ENCODE data around the gene MOSPD2. TPM values are rescaled to one million over a fixed set of nuclear protein-coding genes. Genes with fewer than 3 reads are reported as not detected.

MOSPD2 gene
- total and polyA plus RNA-seq, 2 of the 8 experiments (the other 6 are each of a cell fraction or from before 2014, with no cell fraction given) = 4.5 to 12.1 TPM

DNA sequence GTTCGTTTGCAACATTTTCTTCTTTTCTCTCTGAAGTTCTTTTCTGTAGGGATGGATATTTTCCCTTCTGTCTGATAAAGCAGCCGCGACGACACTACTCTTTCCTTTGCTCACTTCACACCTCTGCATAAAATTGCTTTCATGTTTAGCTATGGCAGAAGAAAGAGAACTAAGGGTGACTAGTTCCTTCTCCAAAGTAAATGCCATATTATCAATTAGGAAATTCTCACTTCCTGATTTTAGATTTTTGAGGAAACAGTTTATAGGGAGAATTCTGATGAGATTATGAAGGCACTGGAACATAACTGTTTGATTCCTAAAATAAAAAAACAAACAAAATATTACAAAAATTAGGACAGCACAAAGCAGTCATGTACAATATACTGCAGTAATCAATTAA, 29.6 kb upstream of the MOSPD2 start:
- no peak overlapping the region for H2AFZ ChIP-seq (ENCODE audit: low read length)
- no peak overlapping the region for H3K18ac ChIP-seq (ENCODE audit: extremely low read depth, low read length)
- H3K27me3 ChIP-seq (replicated peaks in 1 of 4; ENCODE audit: control insufficient read depth in 3 of 4, extremely low read depth in 1 of 4, insufficient read depth in 3 of 4, low read length in 3 of 4) = no peaks in the 10 kb centered on the region
- ChIA-PET POLR2A (ENCODE audit: partially characterized antibody) (no interaction called here), CTCF (ENCODE audit: partially characterized antibody) (no interaction called here)
- H3K4ac ChIP-seq (replicated peaks; ENCODE audit: insufficient read length, low read depth, low read length) = no peak overlapping the region
- H3K9ac ChIP-seq (replicated peaks in 1 of 4; ENCODE audit: extremely low read depth in 1 of 4, low read depth in 3 of 4, low read length in 3 of 4) = no peak overlapping the region
- peaks cover 0 to 14% (median under 1%) of the 10 kb centered on the region in 4 experiments; a peak in 3 of 8 replicates for H3K36me3 ChIP-seq (ENCODE audit: control insufficient read depth in 2 of 4, insufficient read depth in 4 of 4, low read length in 3 of 4)
- H2BK5ac ChIP-seq (ENCODE audit: low read depth, low read length) = no peak overlapping the region
- H4K20me1 ChIP-seq (replicated peaks in 1 of 2; ENCODE audit: control insufficient read depth in 1 of 2, insufficient read depth in 2 of 2, low read length in 2 of 2) = no peaks in the 10 kb centered on the region
- no peak overlapping the region for H2BK12ac ChIP-seq (ENCODE audit: low read depth, low read length)
- H2BK120ac ChIP-seq (replicated peaks; ENCODE audit: low read depth, low read length) = no peak overlapping the region
- no peaks in the 10 kb centered on the region for H3K79me2 ChIP-seq (ENCODE audit: control insufficient read depth in 1 of 2, insufficient read depth in 2 of 2, low read length in 2 of 2)
- H4K91ac ChIP-seq (replicated peaks; ENCODE audit: insufficient read length, low read length) = no peak overlapping the region
- H3K4me1 ChIP-seq (replicated peaks in 1 of 4; ENCODE audit: control insufficient read depth in 3 of 4, insufficient read depth in 4 of 4, low read length in 3 of 4) = no peaks in the 10 kb centered on the region
- H3K4me3 ChIP-seq (ENCODE audit: extremely low read depth in 1 of 4, insufficient read depth in 2 of 4, low read depth in 3 of 4, low read length in 4 of 4) = no peak overlapping the region
- H2BK20ac ChIP-seq (ENCODE audit: low read length) = no peak overlapping the region
- H3K56ac ChIP-seq (replicated peaks; ENCODE audit: insufficient read length, low read depth, low read length) = no peak overlapping the region
- H2AK5ac ChIP-seq (ENCODE audit: low read depth, low read length) = no peak overlapping the region
- no peak overlapping the region for H3K23ac ChIP-seq (ENCODE audit: insufficient read length)
- no peak overlapping the region for H2BK15ac ChIP-seq (ENCODE audit: low read length)
- H3K4me2 ChIP-seq (ENCODE audit: insufficient read depth in 1 of 2, low read depth in 2 of 2, low read length in 2 of 2) = no peak overlapping the region
- no peaks in the 10 kb centered on the region for H3K79me1 ChIP-seq (ENCODE audit: low read depth, low read length)
- no peak overlapping the region for H4K8ac ChIP-seq (ENCODE audit: extremely low read depth, insufficient read depth, low read length)
- no peak overlapping the region for H3K14ac ChIP-seq (ENCODE audit: insufficient read length)
- no peaks in the 10 kb centered on the region for H3K9me3 ChIP-seq (ENCODE audit: insufficient read depth in 2 of 2, low read depth in 1 of 2, low read length in 1 of 2)
- FAIRE-seq = no peak
- no peak for DNase-seq (ENCODE audit: low read depth in 1 of 2, low spot score in 2 of 2)
- H4K5ac ChIP-seq (ENCODE audit: insufficient read length, low read depth, low read length) = no peak overlapping the region
- H3K27ac ChIP-seq (ENCODE audit: low read depth, low read length) = no peak overlapping the region
- 83% methylated on average over 4 of the region's 4 CpGs; no CpG with 5 or more reads in 1 of the 2 experiments for whole genome bisulfite sequencing, 2 experiments (ENCODE audit: extremely low coverage in 1 of 2, insufficient coverage in 1 of 2, insufficient read length in 1 of 2, insufficient replicate concordance in 2 of 2, low coverage in 1 of 2, low lambda C conversion rate in 2 of 2, missing lambda C conversion rate in 1 of 2)
- TF ChIP-seq KDM1A (IDR thresholded peaks at IDR 0.05; ENCODE audit: borderline replicate concordance, low read length) (no peak), BRCA1 (IDR thresholded peaks at IDR 0.05; ENCODE audit: low read depth, low read length) (no peak), TCF12 (IDR thresholded peaks at IDR 0.05; ENCODE audit: low read depth, low read length) (no peak), ASH2L (IDR thresholded peaks at IDR 0.05; ENCODE audit: low read length) (no peak)
- TF ChIP-seq, protein P1, sequence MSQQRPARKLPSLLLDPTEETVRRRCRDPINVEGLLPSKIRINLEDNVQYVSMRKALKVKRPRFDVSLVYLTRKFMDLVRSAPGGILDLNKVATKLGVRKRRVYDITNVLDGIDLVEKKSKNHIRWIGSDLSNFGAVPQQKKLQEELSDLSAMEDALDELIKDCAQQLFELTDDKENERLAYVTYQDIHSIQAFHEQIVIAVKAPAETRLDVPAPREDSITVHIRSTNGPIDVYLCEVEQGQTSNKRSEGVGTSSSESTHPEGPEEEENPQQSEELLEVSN (IDR thresholded peaks at IDR 0.05) = no peak
- TF ChIP-seq, protein P2, sequence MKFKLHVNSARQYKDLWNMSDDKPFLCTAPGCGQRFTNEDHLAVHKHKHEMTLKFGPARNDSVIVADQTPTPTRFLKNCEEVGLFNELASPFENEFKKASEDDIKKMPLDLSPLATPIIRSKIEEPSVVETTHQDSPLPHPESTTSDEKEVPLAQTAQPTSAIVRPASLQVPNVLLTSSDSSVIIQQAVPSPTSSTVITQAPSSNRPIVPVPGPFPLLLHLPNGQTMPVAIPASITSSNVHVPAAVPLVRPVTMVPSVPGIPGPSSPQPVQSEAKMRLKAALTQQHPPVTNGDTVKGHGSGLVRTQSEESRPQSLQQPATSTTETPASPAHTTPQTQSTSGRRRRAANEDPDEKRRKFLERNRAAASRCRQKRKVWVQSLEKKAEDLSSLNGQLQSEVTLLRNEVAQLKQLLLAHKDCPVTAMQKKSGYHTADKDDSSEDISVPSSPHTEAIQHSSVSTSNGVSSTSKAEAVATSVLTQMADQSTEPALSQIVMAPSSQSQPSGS (IDR thresholded peaks at IDR 0.05; ENCODE audit: low read length) = no peak
- TF ChIP-seq, protein P3, sequence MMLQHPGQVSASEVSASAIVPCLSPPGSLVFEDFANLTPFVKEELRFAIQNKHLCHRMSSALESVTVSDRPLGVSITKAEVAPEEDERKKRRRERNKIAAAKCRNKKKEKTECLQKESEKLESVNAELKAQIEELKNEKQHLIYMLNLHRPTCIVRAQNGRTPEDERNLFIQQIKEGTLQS (IDR thresholded peaks at IDR 0.05; ENCODE audit: insufficient read depth, low read depth, low read length) = no peak
- H3K23me2 ChIP-seq (ENCODE audit: low read depth, low read length) = no peaks in the 10 kb centered on the region

All from H1 (cell line).